Kidney epithelial cell (primary cell): ENCODE results near the gene RAB7A. TPM values are rescaled to one million over a fixed set of nuclear protein-coding genes. Genes with fewer than 3 reads are reported as not detected.
A peak's percentile ranks its signal among the peaks of the same experiment; 100 is the strongest.

Experiments
- DNase-seq: peaks from one replicate; pipeline ENCODE4 v3.0.0-alpha.2; 2010; ENCODE audit warnings: low read depth
- H3K27me3 ChIP-seq: 2 replicates; pipeline ENCODE4 v1.6.0; 2011; ENCODE audit warnings: low read length; ENCODE audit not compliant: control insufficient read depth, insufficient read depth
- H3K36me3 ChIP-seq: 2 replicates; pipeline ENCODE4 v1.5.1; 2011; ENCODE audit warnings: low read length; ENCODE audit not compliant: control insufficient read depth, insufficient read depth
- H3K4me3 ChIP-seq: 2 replicates; pipeline ENCODE4 v1.5.1; 2011; ENCODE audit warnings: low read depth, mild to moderate bottlenecking, control low read depth, low read length
- total RNA-seq: library from RNA; depleted of rRNA; stranded (reverse); fragments of >200 nt; gene quantifications from 2 replicates; pipeline ENCODE4 v1.2.3, GENCODE V29; 2015
- TF ChIP-seq, protein P1 (sequence below): IDR thresholded peaks from 2 replicates; pipeline ENCODE4 v1.5.1; 2011; ENCODE audit warnings: mild to moderate bottlenecking, moderate library complexity, low read length, control low read depth, inconsistent platforms; ENCODE audit not compliant: insufficient read depth, poor library complexity, severe bottlenecking

The RAB7A gene
- total RNA-seq, 1 donor from 2014 or later, result 114 TPM

DNA sequence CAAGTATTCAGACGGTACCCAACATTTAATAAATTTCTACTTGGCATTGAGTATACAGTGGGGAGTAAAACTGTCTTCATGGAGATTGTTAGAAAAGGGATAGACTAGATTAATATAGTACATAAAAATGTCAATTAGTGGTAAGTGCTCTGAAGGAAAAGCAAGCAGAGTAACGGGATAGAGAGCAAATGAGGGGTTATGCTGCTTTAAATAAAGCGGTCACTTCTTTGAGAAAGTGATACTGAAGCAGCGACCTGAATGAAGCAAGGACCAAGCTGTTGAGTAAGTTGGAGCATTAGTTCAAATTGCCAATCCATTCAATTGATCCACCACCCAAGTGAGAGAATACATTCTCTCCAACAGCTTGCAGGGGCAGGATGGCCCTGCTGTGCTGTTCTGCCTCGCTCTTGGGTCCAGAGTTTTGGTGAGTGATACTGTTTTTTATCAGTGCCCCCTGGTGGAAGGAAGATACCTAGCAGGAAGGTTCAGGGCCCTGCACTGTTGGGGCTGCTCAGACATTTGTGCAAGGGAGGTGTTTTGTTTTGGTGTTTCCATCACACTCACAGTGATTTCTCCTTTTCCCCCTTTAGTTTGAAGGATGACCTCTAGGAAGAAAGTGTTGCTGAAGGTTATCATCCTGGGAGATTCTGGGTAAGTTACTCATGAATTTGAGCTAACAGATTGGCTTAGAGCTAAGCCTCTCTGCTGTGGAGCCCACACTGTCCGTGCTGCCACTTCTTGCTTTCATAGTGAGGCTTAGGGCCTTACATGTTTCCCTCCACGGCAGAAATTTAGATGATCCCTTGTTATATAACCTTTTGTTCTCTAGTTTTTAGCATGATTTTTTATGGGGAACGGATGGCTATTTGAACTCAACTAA is 69.0 kb downstream of the RAB7A start:
- DNase-seq, result no peak

DNA sequence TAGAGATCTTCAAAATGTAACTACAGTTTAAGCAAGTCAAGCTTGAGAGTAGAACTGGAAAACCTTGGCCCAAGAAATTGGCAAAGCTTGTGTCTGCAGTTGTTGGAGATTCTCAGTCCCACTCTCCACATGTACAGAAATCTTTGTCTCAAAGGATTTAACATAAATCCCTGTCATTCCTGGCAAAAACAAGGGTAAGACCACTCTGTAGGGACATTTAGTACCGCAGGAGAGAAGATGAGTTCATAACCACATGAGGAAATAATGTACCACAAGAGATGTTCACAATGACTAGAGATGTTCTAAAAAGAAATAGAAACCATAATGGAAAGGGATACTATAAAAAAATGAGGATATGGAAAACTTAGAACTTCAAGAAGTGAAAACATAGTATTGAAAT is 73.7 kb downstream of the RAB7A start:
- TF ChIP-seq, protein P1, sequence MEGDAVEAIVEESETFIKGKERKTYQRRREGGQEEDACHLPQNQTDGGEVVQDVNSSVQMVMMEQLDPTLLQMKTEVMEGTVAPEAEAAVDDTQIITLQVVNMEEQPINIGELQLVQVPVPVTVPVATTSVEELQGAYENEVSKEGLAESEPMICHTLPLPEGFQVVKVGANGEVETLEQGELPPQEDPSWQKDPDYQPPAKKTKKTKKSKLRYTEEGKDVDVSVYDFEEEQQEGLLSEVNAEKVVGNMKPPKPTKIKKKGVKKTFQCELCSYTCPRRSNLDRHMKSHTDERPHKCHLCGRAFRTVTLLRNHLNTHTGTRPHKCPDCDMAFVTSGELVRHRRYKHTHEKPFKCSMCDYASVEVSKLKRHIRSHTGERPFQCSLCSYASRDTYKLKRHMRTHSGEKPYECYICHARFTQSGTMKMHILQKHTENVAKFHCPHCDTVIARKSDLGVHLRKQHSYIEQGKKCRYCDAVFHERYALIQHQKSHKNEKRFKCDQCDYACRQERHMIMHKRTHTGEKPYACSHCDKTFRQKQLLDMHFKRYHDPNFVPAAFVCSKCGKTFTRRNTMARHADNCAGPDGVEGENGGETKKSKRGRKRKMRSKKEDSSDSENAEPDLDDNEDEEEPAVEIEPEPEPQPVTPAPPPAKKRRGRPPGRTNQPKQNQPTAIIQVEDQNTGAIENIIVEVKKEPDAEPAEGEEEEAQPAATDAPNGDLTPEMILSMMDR, result no peak
- H3K36me3 ChIP-seq, result peaks cover 3% of the 10 kb centered on the region
- H3K4me3 ChIP-seq, result no peak overlapping the region
- DNase-seq, result no peak
- no peaks in the 10 kb centered on the region for H3K27me3 ChIP-seq

More for the DNA sequence above, 69.0 kb downstream of the RAB7A start:
- no peak overlapping the region for H3K4me3 ChIP-seq
- peaks cover 3% of the 10 kb centered on the region for H3K36me3 ChIP-seq
- H3K27me3 ChIP-seq, result no peaks in the 10 kb centered on the region
- TF ChIP-seq, protein P1, result peak; percentile 79

DNA sequence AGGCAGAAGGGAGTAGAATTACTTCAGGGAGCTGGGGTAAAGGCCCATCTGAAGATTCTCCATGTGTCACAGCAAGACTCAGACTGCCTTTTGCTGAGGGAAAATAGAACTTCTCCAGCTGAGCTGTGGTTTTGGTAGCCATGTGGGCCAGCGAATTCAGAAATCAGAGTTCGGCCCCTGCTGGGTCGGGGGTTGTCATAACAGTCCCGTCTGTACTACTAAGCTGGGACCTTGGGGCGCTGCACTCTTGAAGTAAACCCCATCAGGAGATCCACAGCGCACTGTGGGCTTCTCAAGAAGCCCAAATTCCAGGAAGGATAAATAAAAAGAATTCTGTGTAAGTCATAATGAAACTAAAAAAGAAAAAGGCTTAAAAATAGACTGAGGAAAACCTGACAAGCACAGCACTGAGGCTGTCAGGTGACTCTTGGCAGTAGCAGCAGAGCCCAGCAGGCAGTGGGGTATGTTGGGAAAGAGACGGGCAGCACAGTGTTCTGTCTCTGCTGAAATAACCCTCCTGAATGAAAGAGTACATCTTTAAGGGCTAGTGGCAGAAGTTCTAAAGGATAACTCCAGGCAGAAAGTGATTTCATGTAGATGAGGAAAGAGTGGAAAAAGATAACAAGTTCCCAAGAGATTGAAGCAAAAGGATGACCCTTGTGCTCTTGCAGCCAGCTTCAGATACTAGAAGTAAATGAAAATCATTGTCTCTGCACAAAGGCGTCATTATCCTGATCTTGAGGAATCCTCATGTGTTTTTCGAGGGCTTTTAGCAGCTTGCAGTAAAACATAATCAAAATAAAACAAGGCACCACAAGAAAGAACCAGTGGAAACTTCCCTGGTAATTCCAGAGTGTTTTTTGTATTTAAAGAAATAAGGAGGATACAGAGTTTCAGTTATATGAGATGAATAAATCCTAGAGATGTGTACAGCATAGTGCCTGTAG is 74.5 kb downstream of the RAB7A start:
- no peak for DNase-seq
- TF ChIP-seq, protein P1, result no peak
- Histone ChIP-seq H3K27me3 (no peaks in the 10 kb centered on the region), H3K36me3 (peaks cover 3% of the 10 kb centered on the region), H3K4me3 (no peak overlapping the region)

DNA sequence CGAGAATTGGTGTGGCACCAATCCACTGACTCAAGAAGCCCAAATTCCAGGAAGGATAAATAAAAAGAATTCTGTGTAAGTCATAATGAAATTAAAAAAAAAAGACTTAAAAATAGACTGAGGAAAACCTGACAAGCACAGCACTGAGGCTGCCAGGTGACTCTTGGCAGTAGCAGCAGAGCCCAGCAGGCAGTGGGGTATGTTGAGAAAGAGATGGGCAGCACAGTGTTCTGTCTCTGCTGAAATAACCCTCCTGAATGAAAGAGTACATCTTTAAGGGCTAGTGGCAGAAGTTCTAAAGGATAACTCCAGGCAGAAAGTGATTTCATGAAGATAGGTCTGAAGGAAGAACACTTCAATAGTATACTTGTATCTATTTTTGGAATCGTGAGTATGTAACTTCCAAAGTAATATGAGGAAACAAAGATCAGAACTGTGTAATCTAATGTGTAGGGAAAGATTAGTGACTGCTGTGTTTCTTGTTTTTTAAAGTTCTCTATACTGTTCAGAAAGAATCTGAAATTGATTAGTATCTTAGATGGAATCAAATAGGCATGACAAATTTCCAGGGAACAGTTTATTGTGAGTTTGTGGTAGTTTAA is 75.9 kb downstream of the RAB7A start:
- no peaks in the 10 kb centered on the region for H3K27me3 ChIP-seq
- peaks cover 3% of the 10 kb centered on the region for H3K36me3 ChIP-seq
- no peak overlapping the region for H3K4me3 ChIP-seq
- TF ChIP-seq, protein P1, result no peak
- DNase-seq, result no peak

DNA sequence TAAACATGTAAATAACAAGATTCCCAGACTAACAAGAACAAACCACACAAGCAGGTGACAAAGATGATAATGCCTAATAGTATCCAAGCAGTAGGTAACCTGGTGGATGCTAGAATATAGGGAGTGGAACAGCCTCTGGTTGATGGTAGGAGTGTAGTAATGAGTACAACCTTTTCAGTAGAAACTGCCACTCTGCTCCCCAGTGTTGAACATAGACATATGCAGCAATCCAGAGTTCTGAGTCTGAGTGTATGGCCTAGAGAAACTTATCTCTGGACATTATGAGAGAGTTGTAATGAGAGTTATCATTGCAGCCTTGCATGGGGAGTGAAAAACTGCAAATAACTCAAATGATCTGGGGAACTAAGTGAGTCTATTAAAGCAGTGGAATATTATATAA is 77.3 kb downstream of the RAB7A start:
- Histone ChIP-seq H3K36me3 (peaks cover 4% of the 10 kb centered on the region), H3K27me3 (no peaks in the 10 kb centered on the region), H3K4me3 (no peak overlapping the region)
- DNase-seq, result no peak
- TF ChIP-seq, protein P1, result no peak
